Globus pallidus (tissue), 1 donor: Measurements from ENCODE around the gene CLEC5A.
A peak's percentile ranks its signal among the peaks of the same experiment; 100 is the strongest.
"Not testable (repeated sequence)": the region's sequence is repeated elsewhere in the genome, so short reads cannot be mapped to it uniquely, and the experiment has no call there.

Experiments
- DNase-seq: peaks from one replicate; pipeline ENCODE4 v3.0.0-alpha.2; 2015; ENCODE audit warnings: low spot score

The CLEC5A gene

GRCh38 chr7:141949021-141949420, 2.2 kb upstream of the CLEC5A start:
- DNase-seq, result no peak

- DNase-seq, result peak; percentile 13
Measured at GRCh38 chr7:141945356-141945755, 1.4 kb downstream of the CLEC5A start.

GRCh38 chr7:141944811-141945210, 2.0 kb downstream of the CLEC5A start:
- DNase-seq, result no peak

- no peak for DNase-seq
Measured at GRCh38 chr7:141943846-141944245, 2.9 kb downstream of the CLEC5A start.

GRCh38 chr7:141941075-141941474, 5.7 kb downstream of the CLEC5A start:
- DNase-seq, result no peak

- DNase-seq, result no peak
Measured at GRCh38 chr7:141930211-141930610, 16.6 kb downstream of the CLEC5A start.

GRCh38 chr7:141928845-141929195, 18.0 kb downstream of the CLEC5A start:
- no peak for DNase-seq

GRCh38 chr7:141928146-141928844, 18.5 kb downstream of the CLEC5A start:
- no peak for DNase-seq

- no peak for DNase-seq
Measured at GRCh38 chr7:141920281-141920680, 26.5 kb downstream of the CLEC5A start.

GRCh38 chr7:141916099-141916498, 30.7 kb downstream of the CLEC5A start, which contains the start of gene OR9A4:
Gene OR9A4 (plus strand): TSS chr7:141916399. CDS start chr7:141918876, 2,477 bp downstream.
- DNase-seq, result no peak

GRCh38 chr7:141915565-141915964, 31.2 kb downstream of the CLEC5A start:
- DNase-seq, result no peak

GRCh38 chr7:141911391-141911790, 35.4 kb downstream of the CLEC5A start:
- no peak for DNase-seq

GRCh38 chr7:141906285-141906684, 40.5 kb downstream of the CLEC5A start:
- no peak for DNase-seq

GRCh38 chr7:141899366-141899765, 47.4 kb downstream of the CLEC5A start:
- DNase-seq, result not testable (repeated sequence)

- DNase-seq, result no peak
Measured at GRCh38 chr7:141891336-141891735, 55.4 kb downstream of the CLEC5A start.

GRCh38 chr7:141889321-141889720, 57.5 kb downstream of the CLEC5A start:
- DNase-seq, result no peak

GRCh38 chr7:141884539-141885225, 62.1 kb downstream of the CLEC5A start:
- DNase-seq, result peak; percentile 7

- DNase-seq, result no peak
Measured at GRCh38 chr7:141880960-141881359, 65.8 kb downstream of the CLEC5A start.

GRCh38 chr7:141877365-141877764, 69.4 kb downstream of the CLEC5A start:
- no peak for DNase-seq
